ENCODE measurements around the gene CD164.
"Not testable (repeated sequence)": the region's sequence is repeated elsewhere in the genome, so short reads cannot be mapped to it uniquely, and the experiment has no call there.

CD164 gene

GRCh38 chr6:109344226-109344625 is 38.0 kb downstream of the CD164 start:
- CTCF ChIA-PET, result no interaction called here
- H3K36me3 Mint-ChIP-seq, result no peaks in the 10 kb centered on the region
- no peak overlapping the region for H3K27ac Mint-ChIP-seq
- no peaks in the 10 kb centered on the region for H3K27me3 Mint-ChIP-seq
- H3K4me1 Mint-ChIP-seq, result no peaks in the 10 kb centered on the region
- no peaks in the 10 kb centered on the region for H3K9me3 Mint-ChIP-seq
- no peak overlapping the region for H3K4me3 Mint-ChIP-seq
- no peak for DNase-seq

- DNase-seq, result no peak
- Mint-ChIP-seq H3K4me3 (no peak overlapping the region), H3K9me3 (no peaks in the 10 kb centered on the region), H3K4me1 (no peaks in the 10 kb centered on the region), H3K27me3 (no peaks in the 10 kb centered on the region), H3K27ac (no peak overlapping the region), H3K36me3 (no peaks in the 10 kb centered on the region)
- CTCF ChIA-PET, result no interaction called here
Observed at GRCh38 chr6:109343518-109343917, 38.7 kb downstream of the CD164 start.

- H3K36me3 Mint-ChIP-seq, result no peaks in the 10 kb centered on the region
- CTCF ChIA-PET, result no interaction called here
Observed at GRCh38 chr6:109342911-109343310, 39.4 kb downstream of the CD164 start.

GRCh38 chr6:109342506-109342905 is 39.8 kb downstream of the CD164 start:
- H3K4me3 Mint-ChIP-seq, result no peak overlapping the region
- no peak for DNase-seq
- no peaks in the 10 kb centered on the region for H3K9me3 Mint-ChIP-seq
- H3K4me1 Mint-ChIP-seq, result no peaks in the 10 kb centered on the region
- no peak overlapping the region for H3K27ac Mint-ChIP-seq
- no peaks in the 10 kb centered on the region for H3K27me3 Mint-ChIP-seq
- CTCF ChIA-PET, result interaction anchor here (0.9 kb wide), 1 partner anchor 71 kb away, joined by 3 read pairs; no protein-coding TSS in a partner anchor
- H3K36me3 Mint-ChIP-seq, result no peaks in the 10 kb centered on the region

More at GRCh38 chr6:109342911-109343310, 39.4 kb downstream of the CD164 start:
- no peaks in the 10 kb centered on the region for H3K4me1 Mint-ChIP-seq
- H3K4me3 Mint-ChIP-seq, result no peak overlapping the region
- DNase-seq, result no peak
- no peaks in the 10 kb centered on the region for H3K9me3 Mint-ChIP-seq
- no peak overlapping the region for H3K27ac Mint-ChIP-seq
- H3K27me3 Mint-ChIP-seq, result no peaks in the 10 kb centered on the region

- Mint-ChIP-seq H3K36me3 (no peaks in the 10 kb centered on the region), H3K4me3 (no peak overlapping the region), H3K9me3 (no peaks in the 10 kb centered on the region), H3K27me3 (no peaks in the 10 kb centered on the region), H3K27ac (no peak overlapping the region), H3K4me1 (no peaks in the 10 kb centered on the region)
- no peak for DNase-seq
- CTCF ChIA-PET, result no interaction called here
Observed at GRCh38 chr6:109340811-109341210, 41.5 kb downstream of the CD164 start.

GRCh38 chr6:109339906-109340678 is 42.2 kb downstream of the CD164 start:
- no peak overlapping the region for H3K27ac Mint-ChIP-seq
- no peaks in the 10 kb centered on the region for H3K36me3 Mint-ChIP-seq
- no peaks in the 10 kb centered on the region for H3K27me3 Mint-ChIP-seq
- no peak for DNase-seq
- H3K9me3 Mint-ChIP-seq, result no peaks in the 10 kb centered on the region
- CTCF ChIA-PET, result no interaction called here
- H3K4me1 Mint-ChIP-seq, result no peaks in the 10 kb centered on the region
- no peak overlapping the region for H3K4me3 Mint-ChIP-seq

GRCh38 chr6:109336221-109336961 is 45.9 kb downstream of the CD164 start:
- CTCF ChIA-PET, result no interaction called here
- no peak for DNase-seq
- Mint-ChIP-seq H3K9me3 (no peaks in the 10 kb centered on the region), H3K27ac (no peak overlapping the region), H3K27me3 (no peaks in the 10 kb centered on the region), H3K4me1 (peaks cover 8% of the 10 kb centered on the region), H3K4me3 (no peak overlapping the region), H3K36me3 (no peaks in the 10 kb centered on the region)

GRCh38 chr6:109333870-109334269 is 48.4 kb downstream of the CD164 start:
- H3K36me3 Mint-ChIP-seq, DNase-seq, H3K9me3 Mint-ChIP-seq, CTCF ChIA-PET, H3K4me3 Mint-ChIP-seq, H3K27ac Mint-ChIP-seq, H3K27me3 Mint-ChIP-seq: not testable (repeated sequence)
- H3K4me1 Mint-ChIP-seq, result peaks cover 12% of the 10 kb centered on the region

GRCh38 chr6:109332748-109333147 is 49.5 kb downstream of the CD164 start:
- CTCF ChIA-PET, result interaction anchor here (0.7 kb wide), 1 partner anchor 216 kb away, joined by 3 read pairs; no protein-coding TSS in a partner anchor
- H3K27ac Mint-ChIP-seq, result no peak overlapping the region
- no peaks in the 10 kb centered on the region for H3K36me3 Mint-ChIP-seq
- no peaks in the 10 kb centered on the region for H3K9me3 Mint-ChIP-seq
- H3K4me3 Mint-ChIP-seq, result no peak overlapping the region
- H3K27me3 Mint-ChIP-seq, result peaks cover 2% of the 10 kb centered on the region
- no peak for DNase-seq
- H3K4me1 Mint-ChIP-seq, result peaks cover 12% of the 10 kb centered on the region

GRCh38 chr6:109331081-109331480 is 51.2 kb downstream of the CD164 start:
- CTCF ChIA-PET, result no interaction called here
- peaks cover 5% of the 10 kb centered on the region for H3K27me3 Mint-ChIP-seq

GRCh38 chr6:109330263-109330662 is 52.0 kb downstream of the CD164 start:
- CTCF ChIA-PET, result interaction anchor here (1.5 kb wide), 1 partner anchor 142 kb away, joined by 3 read pairs; no protein-coding TSS in a partner anchor
- Mint-ChIP-seq H3K36me3 (no peaks in the 10 kb centered on the region), H3K4me1 (peaks cover 12% of the 10 kb centered on the region)

More at GRCh38 chr6:109331081-109331480, 51.2 kb downstream of the CD164 start:
- Mint-ChIP-seq H3K4me1 (peaks cover 12% of the 10 kb centered on the region), H3K36me3 (no peaks in the 10 kb centered on the region), H3K9me3 (no peaks in the 10 kb centered on the region), H3K27ac (no peak overlapping the region), H3K4me3 (no peak overlapping the region)
- DNase-seq, result no peak

GRCh38 chr6:109328629-109329028 is 53.6 kb downstream of the CD164 start:
- no peaks in the 10 kb centered on the region for H3K9me3 Mint-ChIP-seq
- no peaks in the 10 kb centered on the region for H3K36me3 Mint-ChIP-seq
- CTCF ChIA-PET, result no interaction called here
- no peak overlapping the region for H3K4me3 Mint-ChIP-seq
- peaks cover 5% of the 10 kb centered on the region for H3K27me3 Mint-ChIP-seq
- no peak overlapping the region for H3K27ac Mint-ChIP-seq
- peaks cover 12% of the 10 kb centered on the region for H3K4me1 Mint-ChIP-seq
- DNase-seq, result no peak

More at GRCh38 chr6:109330263-109330662, 52.0 kb downstream of the CD164 start:
- no peak for DNase-seq
- no peak overlapping the region for H3K27ac Mint-ChIP-seq
- H3K27me3 Mint-ChIP-seq, result peaks cover 5% of the 10 kb centered on the region
- H3K9me3 Mint-ChIP-seq, result no peaks in the 10 kb centered on the region
- H3K4me3 Mint-ChIP-seq, result no peak overlapping the region

GRCh38 chr6:109327959-109328358 is 54.3 kb downstream of the CD164 start:
- Mint-ChIP-seq H3K27me3 (peaks cover 5% of the 10 kb centered on the region), H3K4me1 (peaks cover 15% of the 10 kb centered on the region), H3K9me3 (no peaks in the 10 kb centered on the region), H3K36me3 (no peaks in the 10 kb centered on the region), H3K27ac (no peak overlapping the region), H3K4me3 (no peak overlapping the region)
- CTCF ChIA-PET, result no interaction called here
- no peak for DNase-seq

- H3K4me3 Mint-ChIP-seq, result no peak overlapping the region
- no peak for DNase-seq
- H3K36me3 Mint-ChIP-seq, result no peaks in the 10 kb centered on the region
- H3K9me3 Mint-ChIP-seq, result no peaks in the 10 kb centered on the region
- H3K4me1 Mint-ChIP-seq, result peaks cover 16% of the 10 kb centered on the region
- no peak overlapping the region for H3K27ac Mint-ChIP-seq
- H3K27me3 Mint-ChIP-seq, result peaks cover 5% of the 10 kb centered on the region
- CTCF ChIA-PET, result no interaction called here
Observed at GRCh38 chr6:109327491-109327890, 54.8 kb downstream of the CD164 start.

- CTCF ChIA-PET, result no interaction called here
- no peaks in the 10 kb centered on the region for H3K9me3 Mint-ChIP-seq
- H3K36me3 Mint-ChIP-seq, result no peaks in the 10 kb centered on the region
- no peak for DNase-seq
- no peak overlapping the region for H3K27ac Mint-ChIP-seq
- H3K4me1 Mint-ChIP-seq, result peaks cover 15% of the 10 kb centered on the region
- H3K27me3 Mint-ChIP-seq, result peaks cover 5% of the 10 kb centered on the region
- H3K4me3 Mint-ChIP-seq, result no peak overlapping the region
Observed at GRCh38 chr6:109326351-109326750, 55.9 kb downstream of the CD164 start.

Data from activated naive CD4-positive, alpha-beta T cell treated with anti-CD3 and anti-CD28 coated beads, Interleukin-2, amount 10 ng/mL, durations not matched to agents 7 days and 5 days (primary cell).